GM06990 (cell line): Measurements from ENCODE around the gene TYRO3.
A peak's percentile ranks its signal among the peaks of the same experiment; 100 is the strongest.

Source experiments
- DNase-seq: peaks from one replicate; pipeline ENCODE4 v3.0.0-alpha.2; 2011; ENCODE audit not compliant: insufficient read length; ENCODE audit errors: extremely low read depth
- H3K27me3 ChIP-seq: replicated peaks from 2 replicates; pipeline ENCODE4 v1.6.0; 2011; ENCODE audit warnings: low read length; ENCODE audit not compliant: control insufficient read depth, insufficient read depth
- H3K36me3 ChIP-seq: 2 replicates; pipeline ENCODE4 v1.5.1; 2011; ENCODE audit warnings: low read length; ENCODE audit not compliant: control insufficient read depth, insufficient read depth
- H3K4me3 ChIP-seq: replicated peaks from 2 replicates; pipeline ENCODE4 v1.5.1; 2011; ENCODE audit warnings: low read depth, mild to moderate bottlenecking, control low read depth, low read length
- TF ChIP-seq, protein P1 (sequence below): IDR thresholded peaks from 2 replicates; pipeline ENCODE4 v1.5.1; 2011; ENCODE audit warnings: low read length, control low read depth, mild to moderate bottlenecking, inconsistent platforms; ENCODE audit not compliant: insufficient read depth, poor library complexity, severe bottlenecking

Gene TYRO3

GRCh38 chr15:41512940-41513505 lies 46.0 kb upstream of the TYRO3 start:
- DNase-seq = peak; percentile 63
- peak overlapping the region; percentile 31 for H3K4me3 ChIP-seq
- TF ChIP-seq, protein P1, sequence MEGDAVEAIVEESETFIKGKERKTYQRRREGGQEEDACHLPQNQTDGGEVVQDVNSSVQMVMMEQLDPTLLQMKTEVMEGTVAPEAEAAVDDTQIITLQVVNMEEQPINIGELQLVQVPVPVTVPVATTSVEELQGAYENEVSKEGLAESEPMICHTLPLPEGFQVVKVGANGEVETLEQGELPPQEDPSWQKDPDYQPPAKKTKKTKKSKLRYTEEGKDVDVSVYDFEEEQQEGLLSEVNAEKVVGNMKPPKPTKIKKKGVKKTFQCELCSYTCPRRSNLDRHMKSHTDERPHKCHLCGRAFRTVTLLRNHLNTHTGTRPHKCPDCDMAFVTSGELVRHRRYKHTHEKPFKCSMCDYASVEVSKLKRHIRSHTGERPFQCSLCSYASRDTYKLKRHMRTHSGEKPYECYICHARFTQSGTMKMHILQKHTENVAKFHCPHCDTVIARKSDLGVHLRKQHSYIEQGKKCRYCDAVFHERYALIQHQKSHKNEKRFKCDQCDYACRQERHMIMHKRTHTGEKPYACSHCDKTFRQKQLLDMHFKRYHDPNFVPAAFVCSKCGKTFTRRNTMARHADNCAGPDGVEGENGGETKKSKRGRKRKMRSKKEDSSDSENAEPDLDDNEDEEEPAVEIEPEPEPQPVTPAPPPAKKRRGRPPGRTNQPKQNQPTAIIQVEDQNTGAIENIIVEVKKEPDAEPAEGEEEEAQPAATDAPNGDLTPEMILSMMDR = no peak
- peaks cover 4% of the 10 kb centered on the region for H3K27me3 ChIP-seq
- H3K36me3 ChIP-seq = peaks cover 6% of the 10 kb centered on the region

- peak within 1 kb of the TSS; percentile 31 for H3K4me3 ChIP-seq
- peak; percentile 45 for DNase-seq
- TF ChIP-seq, protein P1 = no peak
- H3K36me3 ChIP-seq = peaks cover 6% of the 10 kb centered on the region
- H3K27me3 ChIP-seq = peaks cover 4% of the 10 kb centered on the region
Observed at GRCh38 chr15:41513506-41514227, 45.3 kb upstream of the TYRO3 start, which contains the start of gene LTK. TSS of gene LTK (minus strand) at chr15:41513827. CDS start at chr15:41513709, 118 bp downstream.

DNA sequence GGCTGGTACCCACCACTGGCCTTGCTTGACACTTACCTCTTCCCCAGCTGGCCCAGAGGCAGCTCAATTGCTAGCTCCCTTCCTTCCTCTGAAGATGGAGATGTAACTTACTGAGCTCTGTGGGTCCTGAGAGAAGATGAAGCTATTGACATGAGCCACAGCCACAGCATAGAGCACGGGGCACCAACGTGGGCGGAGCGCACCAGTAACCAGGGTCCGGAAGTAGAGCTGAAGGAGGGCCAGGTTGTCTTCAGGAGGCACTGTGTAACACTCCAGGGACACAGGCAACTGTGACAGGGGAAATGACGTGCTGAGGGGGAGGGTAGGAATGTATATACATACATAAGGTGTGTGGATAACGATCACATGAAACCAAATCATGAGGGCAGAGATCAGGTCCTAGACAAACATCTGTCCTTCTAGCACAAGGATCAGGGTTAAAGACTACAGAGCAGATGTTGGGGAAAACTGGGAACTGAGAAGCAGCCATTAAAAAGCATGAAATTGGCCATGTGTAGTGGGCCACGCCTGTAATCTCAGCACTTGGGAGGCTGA lies 41.0 kb upstream of the TYRO3 start:
- no peak for DNase-seq
- TF ChIP-seq, protein P1 = no peak
- Histone ChIP-seq H3K4me3 (no peak overlapping the region), H3K36me3 (peaks cover 17% of the 10 kb centered on the region), H3K27me3 (no peaks in the 10 kb centered on the region)

GRCh38 chr15:41520636-41521035 lies 38.4 kb upstream of the TYRO3 start:
- Histone ChIP-seq H3K27me3 (no peaks in the 10 kb centered on the region), H3K4me3 (no peak overlapping the region), H3K36me3 (peaks cover 24% of the 10 kb centered on the region)
- no peak for DNase-seq
- TF ChIP-seq, protein P1 = no peak

DNA sequence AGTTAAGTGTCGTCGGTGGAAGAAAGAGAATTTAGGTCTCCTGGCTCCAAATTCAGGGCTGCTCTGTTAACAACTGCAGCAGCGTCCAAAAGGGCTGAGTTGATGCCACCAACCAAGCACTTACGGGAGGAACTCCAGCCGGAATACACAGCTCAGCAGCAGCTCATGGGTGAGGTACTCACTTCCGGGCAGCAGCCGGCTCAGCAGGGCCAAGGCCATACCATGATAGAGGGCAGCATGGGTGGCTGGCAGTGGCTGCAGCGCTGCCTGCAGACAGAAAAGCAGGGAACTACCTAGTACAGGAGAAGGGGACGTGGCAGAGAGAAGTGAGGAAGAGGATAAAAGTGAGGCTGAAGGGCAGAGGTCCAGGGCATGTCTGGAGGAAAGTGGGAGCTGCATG lies 37.4 kb upstream of the TYRO3 start:
- no peaks in the 10 kb centered on the region for H3K27me3 ChIP-seq
- TF ChIP-seq, protein P1 = no peak
- H3K36me3 ChIP-seq = peaks cover 26% of the 10 kb centered on the region
- no peak overlapping the region for H3K4me3 ChIP-seq
- DNase-seq = no peak
